Breast epithelium (tissue), 3 donors: Measurements from ENCODE around the gene AFAP1.

ENCODE experiments used
- CTCF ChIP-seq, 3 donors: fragments of 450-650 bp; IDR thresholded peaks; one replicate each; pipeline ENCODE4 v1.5.1; 2016 to 2017; ENCODE audit warnings: antibody characterized with exemption in 3 of 3, mild to moderate bottlenecking in 3 of 3, moderate library complexity in 3 of 3
- POLR2A ChIP-seq: fragments of 450-650 bp; IDR thresholded peaks from one replicate; pipeline ENCODE4 v1.6.1; 2016; ENCODE audit warnings: antibody characterized with exemption, mild to moderate bottlenecking, moderate library complexity

- TF ChIP-seq CTCF (IDR thresholded peaks at IDR 0.05) (no peak), POLR2A (no peak)
Observed at GRCh38 chr4:7829652-7830580, 109.7 kb downstream of the AFAP1 start.
